WTC11 (cell line): ENCODE results near the gene SLC25A41.

Source experiments
- CREM ChIP-seq: sonication (generic); formaldehyde crosslinking; IDR thresholded peaks from 2 replicates; pipeline ENCODE4 v1.8.1; 2022; ENCODE audit warnings: mild to moderate bottlenecking, missing genetic modification reagents, moderate library complexity
- TF ChIP-seq, protein P1 (sequence below): fragments of 200-600 bp; IDR thresholded peaks from 2 replicates; pipeline ENCODE4 v1.8.0; 2022; ENCODE audit warnings: antibody characterized with exemption

DNA sequence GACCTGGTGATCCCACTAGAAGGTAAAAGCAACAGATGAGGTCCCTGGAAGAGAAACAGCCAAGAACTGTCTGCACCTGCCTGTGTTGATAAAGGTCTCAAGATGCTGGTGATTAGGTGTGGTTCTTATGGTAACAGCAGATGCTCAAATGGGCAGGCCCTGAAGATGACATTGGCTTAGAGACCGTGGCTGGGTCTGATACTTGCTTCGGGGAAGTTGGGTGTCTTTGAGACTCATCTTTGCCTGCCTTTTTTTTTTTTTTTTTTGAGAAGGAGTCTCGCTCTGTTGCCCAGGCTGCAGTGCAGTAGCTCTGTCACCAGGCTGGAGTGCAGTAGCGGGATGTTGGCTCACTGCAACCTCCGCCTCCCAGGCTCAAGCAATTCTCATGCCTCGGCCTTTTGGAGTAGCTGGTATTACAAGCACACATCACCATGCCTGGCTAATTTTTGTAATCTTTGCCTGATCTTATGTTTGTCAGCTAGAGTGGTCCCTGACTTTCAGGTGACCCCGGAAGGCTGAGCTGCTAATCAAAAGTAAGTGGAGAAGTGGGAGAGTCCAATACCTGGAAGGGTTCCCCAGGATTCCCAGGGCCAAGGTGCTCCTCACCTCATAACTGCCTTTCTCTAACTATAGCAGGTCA is 18.1 kb upstream of the SLC25A41 start:
- no peak for TF ChIP-seq CREM (CRISPR knock-in tag)
- TF ChIP-seq, protein P1, sequence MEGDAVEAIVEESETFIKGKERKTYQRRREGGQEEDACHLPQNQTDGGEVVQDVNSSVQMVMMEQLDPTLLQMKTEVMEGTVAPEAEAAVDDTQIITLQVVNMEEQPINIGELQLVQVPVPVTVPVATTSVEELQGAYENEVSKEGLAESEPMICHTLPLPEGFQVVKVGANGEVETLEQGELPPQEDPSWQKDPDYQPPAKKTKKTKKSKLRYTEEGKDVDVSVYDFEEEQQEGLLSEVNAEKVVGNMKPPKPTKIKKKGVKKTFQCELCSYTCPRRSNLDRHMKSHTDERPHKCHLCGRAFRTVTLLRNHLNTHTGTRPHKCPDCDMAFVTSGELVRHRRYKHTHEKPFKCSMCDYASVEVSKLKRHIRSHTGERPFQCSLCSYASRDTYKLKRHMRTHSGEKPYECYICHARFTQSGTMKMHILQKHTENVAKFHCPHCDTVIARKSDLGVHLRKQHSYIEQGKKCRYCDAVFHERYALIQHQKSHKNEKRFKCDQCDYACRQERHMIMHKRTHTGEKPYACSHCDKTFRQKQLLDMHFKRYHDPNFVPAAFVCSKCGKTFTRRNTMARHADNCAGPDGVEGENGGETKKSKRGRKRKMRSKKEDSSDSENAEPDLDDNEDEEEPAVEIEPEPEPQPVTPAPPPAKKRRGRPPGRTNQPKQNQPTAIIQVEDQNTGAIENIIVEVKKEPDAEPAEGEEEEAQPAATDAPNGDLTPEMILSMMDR, result no peak
